B cell (primary cell): ENCODE data around the gene TXNDC17. TPM values are rescaled to one million over a fixed set of nuclear protein-coding genes. Genes with fewer than 3 reads are reported as not detected.
"Not testable (repeated sequence)": the region's sequence is repeated elsewhere in the genome, so short reads cannot be mapped to it uniquely, and the experiment has no call there.

Source experiments
- ATAC-seq: fragments of 200-7000 bp; cut with Tn5 transposase; one replicate; pipeline ENCODE4 v1.10.0; 2021; ENCODE audit warnings: low read depth, mild to moderate bottlenecking, moderate number of reproducible peaks, moderate library complexity
- CTCF ChIA-PET: fragments of 350-600 bp; sonication (Branson Sonifier 250); formaldehyde crosslinking; loops from one replicate; lab custom pipeline; 2021; ENCODE audit warnings: antibody characterized with exemption, inconsistent platforms; lab: Charles Lee
- POLR2A ChIA-PET: fragments of 350-600 bp; sonication (Branson Sonifier 250); formaldehyde crosslinking; loops from one replicate; lab custom pipeline; 2021; ENCODE audit warnings: antibody characterized with exemption; lab: Charles Lee
- DNase-seq: peaks from one replicate; pipeline ENCODE4 v3.0.0; 2013
- H2AFZ ChIP-seq: 2 replicates; pipeline ENCODE4 v1.6.1; 2012; ENCODE audit warnings: mild to moderate bottlenecking, low read depth, low read length; ENCODE audit not compliant: insufficient read depth, poor library complexity, severe bottlenecking
- H3K27ac ChIP-seq, 2 donors: 1 replicate in 1 of 2; 2 replicates in 1 of 2; pipeline ENCODE4 v1.5.1; 2012 to 2013; ENCODE audit warnings: low read length in 2 of 2, mild to moderate bottlenecking in 2 of 2, moderate library complexity in 1 of 2
- H3K27me3 ChIP-seq, 4 experiments: fragments of 200-600 bp in 1 of 4; sonication (generic) in 1 of 4; replicated peaks in 1 of 4; 1 replicate in 2 of 4; 2 replicates in 2 of 4; pipeline versions ENCODE4 v1.6.1 to v1.7.0; 2013 to 2016; ENCODE audit warnings: low read length in 3 of 4, mild to moderate bottlenecking in 2 of 4, mixed read lengths in 1 of 4, moderate library complexity in 1 of 4; ENCODE audit not compliant: insufficient read depth in 4 of 4, control insufficient read depth in 3 of 4; ENCODE audit errors: control extremely low read depth in 1 of 4
- H3K36me3 ChIP-seq, 2 experiments: replicated peaks in 1 of 2; 1 replicate in 1 of 2; 2 replicates in 1 of 2; pipeline versions ENCODE4 v1.6.1 to v1.7.1; 2013; ENCODE audit warnings: low read length in 1 of 2; ENCODE audit not compliant: insufficient read depth in 2 of 2, control insufficient read depth in 1 of 2; ENCODE audit errors: control extremely low read depth in 1 of 2, extremely low read depth in 1 of 2
- H3K4me1 ChIP-seq, 2 donors: fragments of 200-600 bp in 1 of 2; sonication (generic) in 1 of 2; 1 replicate in 1 of 2; 2 replicates in 1 of 2; pipeline versions ENCODE4 v1.5.1 to v1.6.1; 2013 to 2017; ENCODE audit warnings: low read length in 2 of 2; ENCODE audit not compliant: control insufficient read depth in 2 of 2, insufficient read depth in 2 of 2
- H3K4me2 ChIP-seq: replicated peaks from 2 replicates; pipeline ENCODE3; 2012; ENCODE audit warnings: mild to moderate bottlenecking, low read depth, low read length; ENCODE audit not compliant: poor library complexity, severe bottlenecking
- H3K4me3 ChIP-seq, 5 experiments: fragments of 200-600 bp in 1 of 5; sonication (generic) in 1 of 5; 1 replicate in 3 of 5; 2 replicates in 2 of 5; pipeline versions ENCODE4 v1.5.1 to v1.7.0; 2011 to 2016; ENCODE audit warnings: low read length in 4 of 5, mild to moderate bottlenecking in 4 of 5, low read depth in 2 of 5, control low read depth in 1 of 5, moderate library complexity in 1 of 5; ENCODE audit not compliant: insufficient read depth in 1 of 5; ENCODE audit errors: control extremely low read depth in 1 of 5, extremely low read depth in 1 of 5
- H3K79me2 ChIP-seq: fragments of 200-600 bp; sonication (generic); one replicate; pipeline ENCODE4 v1.6.0; 2016; ENCODE audit warnings: low read length; ENCODE audit not compliant: control insufficient read depth, insufficient read depth
- H3K9ac ChIP-seq: fragments of 200-600 bp; sonication (generic); 2 replicates; pipeline ENCODE4 v1.6.1; 2017; ENCODE audit warnings: mild to moderate bottlenecking, low read length, moderate library complexity
- H3K9me3 ChIP-seq, 3 donors: one replicate each; pipeline versions ENCODE4 v1.6.1 to v1.7.1; 2013; ENCODE audit warnings: low read length in 2 of 3; ENCODE audit not compliant: control insufficient read depth in 2 of 3, insufficient read depth in 1 of 3; ENCODE audit errors: control extremely low read depth in 1 of 3
- H4K20me1 ChIP-seq: 2 replicates; pipeline ENCODE4 v1.6.0; 2012; ENCODE audit warnings: mild to moderate bottlenecking, low read length; ENCODE audit not compliant: insufficient read depth, control insufficient read depth, poor library complexity, severe bottlenecking
- H3K27ac Mint-ChIP-seq: one replicate; pipeline ENCODE4 v1.8.0; 2021; ENCODE audit warnings: mixed read lengths
- H3K27me3 Mint-ChIP-seq: one replicate; pipeline ENCODE4 v1.8.0; 2021; ENCODE audit warnings: mixed read lengths
- H3K4me1 Mint-ChIP-seq: one replicate; pipeline ENCODE4 v1.8.0; 2021; ENCODE audit warnings: mixed read lengths
- H3K4me3 Mint-ChIP-seq: one replicate; pipeline ENCODE4 v1.8.0; 2021; ENCODE audit warnings: mixed read lengths
- H3K9me3 Mint-ChIP-seq: one replicate; pipeline ENCODE4 v1.8.0; 2022; ENCODE audit warnings: mixed read lengths; ENCODE audit not compliant: insufficient read depth
- CTCF ChIP-seq: fragments of 200-600 bp; IDR thresholded peaks from one replicate; pipeline ENCODE4 v1.8.0; 2022; ENCODE audit warnings: antibody characterized with exemption, mild to moderate bottlenecking
- EZH2 ChIP-seq: IDR thresholded peaks from 2 replicates; pipeline ENCODE4 v1.6.1; 2012; ENCODE audit warnings: borderline replicate concordance, low read depth, mild to moderate bottlenecking, moderate library complexity, low read length; ENCODE audit not compliant: insufficient read depth, poor library complexity, severe bottlenecking
- WGBS: methylation state at CpG from one replicate; pipeline ENCODE4 v1.1.5; 2013; ENCODE audit warnings: missing lambda C conversion rate; ENCODE audit not compliant: insufficient coverage; 5-methylcytosine and 5-hydroxymethylcytosine counted together
- intact Hi-C: fragments of 100-400 bp; cut with micrococcal nuclease; formaldehyde crosslinking; loops from one replicate; pipeline ENCODE4 v1.10.0; 2022
- polyA plus RNA-seq: library from polyadenylated mRNA; depleted of rRNA; stranded (reverse); fragments of >200 nt; gene quantifications from 2 replicates; pipeline ENCODE4 v1.2.3, GENCODE V29; 2012
- total RNA-seq, 2 donors: library from RNA; stranded (reverse); fragments of 120-200 nt in 1 of 2; gene quantifications; 1 replicate in 1 of 2; 2 replicates in 1 of 2; pipeline versions ENCODE4 v1.2.3 to v1.2.4, GENCODE V29; 2013 to 2022

The TXNDC17 gene
- total and polyA plus RNA-seq, 2 donors (not counting 1 experiment from before 2014, with no cell fraction given) = 19.5 to 33.7 TPM

- Mint-ChIP-seq H3K9me3 (no peaks in the 10 kb centered on the region), H3K4me1 (no peaks in the 10 kb centered on the region), H3K4me3 (no peak overlapping the region), H3K27ac (no peak overlapping the region), H3K27me3 (no peaks in the 10 kb centered on the region)
- H3K4me2 ChIP-seq = no peak overlapping the region
- no peak overlapping the region for H3K4me3 ChIP-seq
- ChIA-PET POLR2A (no interaction called here), CTCF (interaction anchor here (0.6 kb wide), 1 partner anchor 1369 kb away, joined by 3 read pairs; no protein-coding TSS in a partner anchor)
- no peaks in the 10 kb centered on the region for H3K79me2 ChIP-seq
- 89% methylated on average over 5 of the region's 7 CpGs for WGBS
- no peak overlapping the region for H2AFZ ChIP-seq
- H3K9ac ChIP-seq = no peak overlapping the region
- DNase-seq = no peak
- TF ChIP-seq EZH2 (no peak), CTCF (no peak)
- no peak overlapping the region for H3K27ac ChIP-seq
- H4K20me1 ChIP-seq = no peaks in the 10 kb centered on the region
- H3K27me3 ChIP-seq = no peaks in the 10 kb centered on the region
- no peaks in the 10 kb centered on the region for H3K9me3 ChIP-seq
- intact Hi-C loops = no loop called here
- H3K4me1 ChIP-seq = no peaks in the 10 kb centered on the region
- H3K36me3 ChIP-seq = peaks cover 26 to 63% of the 10 kb centered on the region in 2 experiments
- ATAC-seq = no peak
Measured at GRCh38 chr17:6591599-6592158, 49.2 kb upstream of the TXNDC17 start.

- Mint-ChIP-seq H3K4me3 (no peak overlapping the region), H3K27ac (no peak overlapping the region), H3K27me3 (no peaks in the 10 kb centered on the region), H3K4me1 (no peaks in the 10 kb centered on the region), H3K9me3 (no peaks in the 10 kb centered on the region)
- CTCF ChIA-PET = interaction anchor here (0.6 kb wide), 1 partner anchor 1369 kb away, joined by 3 read pairs; no protein-coding TSS in a partner anchor
- Histone ChIP-seq H3K9me3 (no peaks in the 10 kb centered on the region), H2AFZ (no peak overlapping the region), H3K4me1 (no peaks in the 10 kb centered on the region), H3K79me2 (no peaks in the 10 kb centered on the region), H4K20me1 (no peaks in the 10 kb centered on the region), H3K4me3 (no peak overlapping the region), H3K4me2 (no peak overlapping the region), H3K36me3 (peaks cover 26 to 58% of the 10 kb centered on the region in 2 experiments), H3K27ac (no peak overlapping the region), H3K9ac (no peak overlapping the region), H3K27me3 (no peaks in the 10 kb centered on the region)
- TF ChIP-seq EZH2 (no peak), CTCF (no peak)
- no peak for DNase-seq
- WGBS = no CpG with 5 or more reads among the region's 6 CpGs
- POLR2A ChIA-PET = no interaction called here
- intact Hi-C loops = no loop called here
- ATAC-seq = no peak
Measured at GRCh38 chr17:6592173-6592572, 48.7 kb upstream of the TXNDC17 start.

- POLR2A ChIA-PET, H4K20me1 ChIP-seq, intact Hi-C loops, H3K27me3 ChIP-seq, ATAC-seq, H3K4me1 Mint-ChIP-seq, H3K4me1 ChIP-seq, H3K4me3 ChIP-seq, H3K4me2 ChIP-seq, H2AFZ ChIP-seq, DNase-seq, H3K4me3 Mint-ChIP-seq, CTCF ChIA-PET, H3K9ac ChIP-seq, H3K27ac Mint-ChIP-seq, H3K9me3 ChIP-seq, H3K79me2 ChIP-seq, H3K9me3 Mint-ChIP-seq, H3K27me3 Mint-ChIP-seq, H3K27ac ChIP-seq: not testable (repeated sequence)
- 98% methylated on average over 12 of the region's 14 CpGs for WGBS
- peaks cover 26 to 51% of the 10 kb centered on the region in 2 experiments for H3K36me3 ChIP-seq
Measured at GRCh38 chr17:6593371-6593770, 47.5 kb upstream of the TXNDC17 start.
